ENCODE results near the gene PNMT.

Gene PNMT

GRCh38 chr17:39672522-39673334 is 4.5 kb downstream of the PNMT start:
- no peak overlapping the region for H3K4me3 ChIP-seq (replicated peaks; ENCODE audit: low read depth, low read length)
- TF ChIP-seq CTCF (IDR thresholded peaks at IDR 0.05; ENCODE audit: insufficient read depth, low read length, poor library complexity, severe bottlenecking) = no peak
- H3K27me3 ChIP-seq (replicated peaks; ENCODE audit: control insufficient read depth, insufficient read depth, low read length) = no peaks in the 10 kb centered on the region; the same call in 1 of the 2 replicates
- DNase-seq (ENCODE audit: extremely low read depth, insufficient read length) = no peak
- H3K36me3 ChIP-seq (ENCODE audit: control insufficient read depth, insufficient read depth, low read length) = no peaks in the 10 kb centered on the region

- Histone ChIP-seq H3K36me3 (ENCODE audit: control insufficient read depth, insufficient read depth, low read length) (no peaks in the 10 kb centered on the region), H3K4me3 (replicated peaks; ENCODE audit: low read depth, low read length) (no peak overlapping the region), H3K27me3 (replicated peaks; ENCODE audit: control insufficient read depth, insufficient read depth, low read length) (no peaks in the 10 kb centered on the region; the same call in 1 of the 2 replicates)
- no peak for TF ChIP-seq CTCF (IDR thresholded peaks at IDR 0.05; ENCODE audit: insufficient read depth, low read length, poor library complexity, severe bottlenecking)
- no peak for DNase-seq (ENCODE audit: extremely low read depth, insufficient read length)
These were observed 5.3 kb downstream of the PNMT start for GRCh38 chr17:39673335-39674081.

- no peak overlapping the region for H3K4me3 ChIP-seq (replicated peaks; ENCODE audit: low read depth, low read length)
- no peak for DNase-seq (ENCODE audit: extremely low read depth, insufficient read length)
- no peak for TF ChIP-seq CTCF (IDR thresholded peaks at IDR 0.05; ENCODE audit: insufficient read depth, low read length, poor library complexity, severe bottlenecking)
- no peaks in the 10 kb centered on the region; the same call in 1 of the 2 replicates for H3K27me3 ChIP-seq (replicated peaks; ENCODE audit: control insufficient read depth, insufficient read depth, low read length)
- H3K36me3 ChIP-seq (ENCODE audit: control insufficient read depth, insufficient read depth, low read length) = no peaks in the 10 kb centered on the region
These were observed 5.9 kb downstream of the PNMT start for GRCh38 chr17:39674179-39674578.

GRCh38 chr17:39674702-39675389 is 6.6 kb downstream of the PNMT start:
- no peaks in the 10 kb centered on the region; the same call in 1 of the 2 replicates for H3K27me3 ChIP-seq (replicated peaks; ENCODE audit: control insufficient read depth, insufficient read depth, low read length)
- H3K36me3 ChIP-seq (ENCODE audit: control insufficient read depth, insufficient read depth, low read length) = no peaks in the 10 kb centered on the region
- no peak for TF ChIP-seq CTCF (IDR thresholded peaks at IDR 0.05; ENCODE audit: insufficient read depth, low read length, poor library complexity, severe bottlenecking)
- H3K4me3 ChIP-seq (replicated peaks; ENCODE audit: low read depth, low read length) = no peak overlapping the region
- DNase-seq (ENCODE audit: extremely low read depth, insufficient read length) = no peak

GRCh38 chr17:39675390-39676082 is 7.3 kb downstream of the PNMT start:
- Histone ChIP-seq H3K36me3 (ENCODE audit: control insufficient read depth, insufficient read depth, low read length) (no peaks in the 10 kb centered on the region), H3K4me3 (replicated peaks; ENCODE audit: low read depth, low read length) (no peak overlapping the region), H3K27me3 (replicated peaks; ENCODE audit: control insufficient read depth, insufficient read depth, low read length) (no peaks in the 10 kb centered on the region)
- TF ChIP-seq CTCF (IDR thresholded peaks at IDR 0.05; ENCODE audit: insufficient read depth, low read length, poor library complexity, severe bottlenecking) = no peak
- no peak for DNase-seq (ENCODE audit: extremely low read depth, insufficient read length)

Data from GM06990 (cell line).